HG03045 (cell line): ENCODE results near the gene AKAP13.
A peak's percentile ranks its signal among the peaks of the same experiment; 100 is the strongest.
"Not testable (repeated sequence)": the region's sequence is repeated elsewhere in the genome, so short reads cannot be mapped to it uniquely, and the experiment has no call there.

Experiments used
- ATAC-seq: cut with Tn5 transposase; IDR thresholded peaks from one replicate; pipeline ENCODE4 v1.9.1; 2021; ENCODE audit warnings: mild to moderate bottlenecking, moderate library complexity; ENCODE audit not compliant: unreplicated experiment

The AKAP13 gene

GRCh38 chr15:85475711-85476110 is 95.3 kb downstream of the AKAP13 start:
- peak; percentile 15 for ATAC-seq

- ATAC-seq: no peak
Observed at GRCh38 chr15:85477061-85477460, 96.7 kb downstream of the AKAP13 start.

- ATAC-seq: no peak
Observed at GRCh38 chr15:85477730-85478129, 97.3 kb downstream of the AKAP13 start.

GRCh38 chr15:85479071-85479647 is 98.8 kb downstream of the AKAP13 start:
- ATAC-seq: no peak

GRCh38 chr15:85480923-85481322 is 100.5 kb downstream of the AKAP13 start:
- no peak for ATAC-seq

GRCh38 chr15:85481543-85481942 is 101.1 kb downstream of the AKAP13 start:
- ATAC-seq: not testable (repeated sequence)

GRCh38 chr15:85482894-85483293 is 102.5 kb downstream of the AKAP13 start:
- ATAC-seq: no peak

- ATAC-seq: not testable (repeated sequence)
Observed at GRCh38 chr15:85483955-85484354, 103.6 kb downstream of the AKAP13 start.

- not testable (repeated sequence) for ATAC-seq
Observed at GRCh38 chr15:85484923-85485322, 104.5 kb downstream of the AKAP13 start.

GRCh38 chr15:85485956-85486567 is 105.7 kb downstream of the AKAP13 start:
- ATAC-seq: peak; percentile 63

GRCh38 chr15:85487796-85488195 is 107.4 kb downstream of the AKAP13 start:
- ATAC-seq: not testable (repeated sequence)

- no peak for ATAC-seq
Observed at GRCh38 chr15:85488997-85489396, 108.6 kb downstream of the AKAP13 start.

GRCh38 chr15:85489773-85490493 is 109.5 kb downstream of the AKAP13 start:
- no peak for ATAC-seq

- no peak for ATAC-seq
Observed at GRCh38 chr15:85490856-85491255, 110.5 kb downstream of the AKAP13 start.

GRCh38 chr15:85491691-85492090 is 111.3 kb downstream of the AKAP13 start:
- no peak for ATAC-seq

- no peak for ATAC-seq
Observed at GRCh38 chr15:85492406-85492805, 112.0 kb downstream of the AKAP13 start.

GRCh38 chr15:85493260-85493659 is 112.9 kb downstream of the AKAP13 start:
- ATAC-seq: no peak

GRCh38 chr15:85494048-85494777 is 113.8 kb downstream of the AKAP13 start:
- ATAC-seq: no peak

- ATAC-seq: no peak
Observed at GRCh38 chr15:85495096-85495495, 114.7 kb downstream of the AKAP13 start.

- ATAC-seq: no peak
Observed at GRCh38 chr15:85495544-85495943, 115.1 kb downstream of the AKAP13 start.

- ATAC-seq: no peak
Observed at GRCh38 chr15:85496151-85496550, 115.7 kb downstream of the AKAP13 start.
